ENCODE data around the gene TLR9.
"Not testable (repeated sequence)": the region's sequence is repeated elsewhere in the genome, so short reads cannot be mapped to it uniquely, and the experiment has no call there.

TLR9 gene

DNA sequence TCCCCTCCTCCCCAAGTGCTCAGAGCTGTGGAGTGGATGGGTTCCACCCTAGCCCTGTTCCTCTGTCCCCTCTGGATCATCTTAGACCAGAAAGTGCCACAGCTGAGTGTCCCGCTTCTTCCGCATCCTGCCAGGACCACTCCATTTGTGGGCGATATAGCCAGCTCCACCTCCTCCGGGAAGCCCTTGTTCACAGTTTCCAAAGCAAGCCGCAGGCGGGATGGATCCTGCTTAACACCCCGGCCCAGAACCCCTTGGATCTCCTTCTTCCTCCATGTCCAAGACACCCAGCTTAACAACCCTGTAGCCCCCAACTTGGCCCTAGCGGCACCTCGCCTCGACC, 28.0 kb downstream of the TLR9 start:
- no peak for DNase-seq (ENCODE audit: low read depth in 2 of 2, low spot score in 1 of 2)

DNA sequence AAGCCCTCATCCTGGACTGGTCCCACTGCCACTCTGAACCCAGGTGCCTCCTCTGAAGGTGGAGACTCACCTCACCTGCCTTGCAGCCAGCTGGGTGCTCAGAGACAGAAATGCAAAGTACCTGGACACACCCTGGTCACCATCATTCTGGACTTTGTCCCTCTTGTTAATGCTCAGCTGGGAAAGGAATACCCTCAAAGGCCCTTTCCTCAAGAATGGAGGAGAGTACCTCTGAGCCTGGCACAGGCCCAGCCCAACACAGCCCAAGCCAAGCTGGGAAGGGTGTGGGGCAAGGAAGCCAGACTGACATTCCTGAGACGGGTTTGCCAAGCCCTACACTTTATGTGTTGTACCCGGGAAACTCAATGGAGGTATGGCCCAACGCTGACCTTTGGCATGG, 28.5 kb downstream of the TLR9 start:
- DNase-seq (ENCODE audit: low read depth in 2 of 2, low spot score in 1 of 2): no peak

DNA sequence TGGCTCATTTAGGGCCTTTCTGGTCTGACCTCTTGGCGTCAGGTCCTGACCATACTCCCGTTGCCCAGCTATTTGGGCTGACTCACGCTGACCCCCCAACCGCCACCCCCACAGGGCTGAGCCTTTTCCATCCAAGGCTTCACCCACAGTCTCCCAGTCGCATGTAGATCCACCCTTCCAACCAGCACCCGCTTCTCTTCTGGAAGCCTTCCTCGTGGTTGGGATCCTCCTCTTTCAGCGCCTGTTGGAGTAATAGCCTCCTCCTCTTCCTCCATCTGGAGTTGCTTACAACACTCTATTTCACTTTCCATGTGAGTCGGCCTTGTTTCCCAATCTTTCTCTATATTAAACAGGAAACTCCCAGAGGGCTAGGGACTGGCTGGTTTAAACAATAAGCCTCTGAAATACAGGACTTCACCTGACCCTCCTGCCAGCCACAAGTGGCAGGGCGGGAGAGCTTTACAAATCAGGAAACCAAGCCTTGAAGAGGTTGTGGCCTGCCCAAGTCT, 29.6 kb downstream of the TLR9 start:
- no peak for DNase-seq (ENCODE audit: low read depth in 2 of 2, low spot score in 1 of 2)

- no peak for DNase-seq (ENCODE audit: low read depth in 2 of 2, low spot score in 1 of 2)
Measured at GRCh38 chr3:52195291-52195597, 30.2 kb downstream of the TLR9 start.

DNA sequence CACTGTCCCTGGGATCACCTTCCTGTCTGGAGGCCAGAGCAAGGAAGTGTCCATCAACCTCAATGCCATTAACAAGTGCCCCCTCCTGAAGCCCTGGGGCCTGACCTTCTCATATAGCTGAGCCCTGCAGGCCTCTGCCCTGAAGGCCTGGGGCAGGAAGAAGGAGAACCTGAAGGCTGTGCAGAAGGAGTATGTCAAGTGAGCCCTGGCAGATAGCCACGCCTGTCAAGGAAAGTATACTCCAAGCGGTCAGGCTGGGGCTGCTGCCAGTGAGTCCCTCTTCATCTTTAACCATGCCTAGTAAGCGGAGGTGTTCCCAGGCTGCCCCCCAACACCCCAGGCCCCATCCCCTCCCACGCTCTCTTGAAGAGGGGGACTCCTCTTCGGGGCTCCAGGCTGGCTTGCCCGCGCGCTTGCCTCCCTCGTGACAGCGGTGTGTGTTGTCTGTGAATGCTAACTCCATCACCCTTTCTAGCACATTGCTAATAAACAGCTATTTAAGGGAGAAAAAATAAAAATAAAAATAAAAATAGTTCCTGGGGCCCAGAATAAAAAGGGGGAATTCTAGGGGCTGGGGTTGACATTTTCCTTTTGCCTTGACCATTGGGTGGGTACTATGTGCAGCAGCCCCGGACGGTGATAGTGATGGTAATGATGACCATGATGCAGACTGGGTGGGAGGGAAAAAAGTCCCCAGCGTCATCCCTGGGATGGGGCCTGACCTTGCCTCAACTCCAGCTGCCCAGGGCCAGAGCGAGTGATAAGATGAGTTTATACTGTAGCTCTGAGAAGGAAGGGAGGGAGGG, 30.8 kb downstream of the TLR9 start:
- DNase-seq (ENCODE audit: low read depth in 2 of 2, low spot score in 1 of 2): no peak

GRCh38 chr3:52193065-52193464, 32.4 kb downstream of the TLR9 start:
- no peak for DNase-seq (ENCODE audit: low read depth in 2 of 2, low spot score in 1 of 2)

DNA sequence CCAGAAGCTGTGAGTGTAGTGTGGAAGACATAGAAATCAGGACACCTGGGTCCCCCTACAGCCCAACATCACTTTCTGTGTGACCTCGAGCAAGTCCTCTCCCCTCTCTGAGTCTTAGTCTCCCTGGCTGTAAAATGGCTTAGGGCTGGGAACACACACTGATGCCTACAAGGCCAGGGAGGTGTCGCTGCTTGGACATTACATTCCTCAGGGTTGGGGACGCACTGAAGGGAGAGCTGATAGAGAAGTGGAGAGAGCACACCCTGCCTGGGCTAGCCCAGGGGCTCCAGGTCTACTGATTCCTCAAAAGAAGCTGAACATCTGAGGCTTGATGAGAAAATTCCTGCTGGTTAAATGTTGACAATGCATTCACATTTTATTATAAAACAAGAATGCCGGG, 33.8 kb downstream of the TLR9 start:
- DNase-seq (ENCODE audit: low read depth in 2 of 2, low spot score in 1 of 2): no peak

- no peak for DNase-seq (ENCODE audit: low read depth in 2 of 2, low spot score in 1 of 2)
Measured at GRCh38 chr3:52190294-52191074, 35.0 kb downstream of the TLR9 start.

DNA sequence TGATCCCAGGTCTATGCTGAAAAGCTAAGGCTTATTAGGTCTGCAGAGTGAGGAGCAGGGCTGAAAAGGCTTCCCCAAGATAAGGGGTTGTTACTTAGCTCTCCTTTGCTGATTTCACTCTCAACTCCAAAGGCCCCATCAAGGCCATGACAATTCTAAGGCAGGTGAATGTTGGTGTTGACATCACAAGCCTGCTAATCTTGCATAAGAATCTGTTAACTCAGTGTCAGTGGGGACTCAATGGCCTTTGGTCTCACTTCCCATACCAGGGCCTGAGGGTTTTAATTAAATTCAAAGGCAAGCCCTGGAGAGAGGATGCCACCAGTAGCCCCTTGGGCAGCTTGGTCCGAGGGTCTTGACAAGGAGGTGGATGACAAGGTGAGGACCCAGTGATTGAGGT, 36.9 kb downstream of the TLR9 start:
- no peak for DNase-seq (ENCODE audit: low read depth in 2 of 2, low spot score in 1 of 2)

DNA sequence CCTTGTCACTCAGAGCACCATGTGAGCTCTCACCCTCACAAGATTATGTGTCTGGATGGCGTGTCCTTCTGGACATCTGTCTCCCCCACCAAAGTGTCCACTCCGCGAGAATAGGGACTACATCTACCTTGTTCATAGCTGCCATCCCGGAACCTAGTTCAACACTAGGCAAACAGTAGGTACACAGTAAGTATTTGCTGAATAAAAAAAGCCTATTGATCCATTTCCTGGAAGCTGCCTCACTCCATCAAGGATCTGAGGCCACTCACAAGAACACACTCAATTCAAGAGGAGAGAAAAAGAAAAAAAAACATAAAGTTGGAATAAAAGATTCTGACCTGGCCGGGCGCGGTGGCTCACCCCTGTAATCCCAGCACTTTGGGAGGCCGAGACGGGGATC, 38.7 kb downstream of the TLR9 start:
- no peak for DNase-seq (ENCODE audit: low read depth in 2 of 2, low spot score in 1 of 2)

DNA sequence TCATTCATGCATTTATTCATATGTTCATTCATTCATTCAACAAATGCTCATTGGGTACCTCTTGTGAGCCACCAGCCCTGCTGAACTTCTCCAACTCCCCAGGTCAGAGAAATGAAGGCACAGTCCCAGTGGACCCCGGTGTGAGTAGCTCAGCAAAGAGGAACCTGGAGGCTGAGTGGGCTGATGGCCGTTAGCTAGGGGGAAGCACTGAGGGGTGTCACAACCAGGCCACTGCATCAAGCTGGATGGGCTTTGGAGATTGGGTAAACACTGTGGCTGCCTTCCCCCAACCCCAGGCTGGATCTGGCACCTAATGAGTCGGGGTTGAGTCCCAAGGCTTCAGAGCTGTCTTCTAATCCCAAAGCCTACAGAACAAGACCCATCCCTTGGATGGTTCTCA, 39.6 kb downstream of the TLR9 start:
- no peak for DNase-seq (ENCODE audit: low read depth in 2 of 2, low spot score in 1 of 2)

DNA sequence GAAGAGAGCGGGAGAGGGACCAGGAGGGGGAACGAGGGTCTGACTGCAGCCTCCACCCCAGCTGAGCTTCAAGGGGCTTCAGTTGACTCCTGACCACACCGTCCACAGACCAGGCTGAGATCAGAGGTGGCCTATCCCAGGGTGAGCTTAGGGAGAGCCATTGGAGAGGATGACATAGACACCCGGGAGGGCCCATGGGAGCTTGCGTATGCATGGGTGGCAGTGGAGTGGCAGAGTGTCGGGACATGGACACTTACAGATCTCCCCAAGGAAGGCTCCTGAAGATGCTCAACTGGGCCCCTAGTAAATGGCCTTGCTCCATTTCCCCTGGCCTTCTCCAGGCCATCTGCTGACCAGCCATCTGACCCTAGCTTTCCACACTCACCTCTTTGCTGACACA, 40.1 kb downstream of the TLR9 start:
- no peak for DNase-seq (ENCODE audit: low read depth in 2 of 2, low spot score in 1 of 2)

- no peak for DNase-seq (ENCODE audit: low read depth in 2 of 2, low spot score in 1 of 2)
Measured at GRCh38 chr3:52184690-52185089, 40.8 kb downstream of the TLR9 start.

- no peak for DNase-seq (ENCODE audit: low read depth in 2 of 2, low spot score in 1 of 2)
Measured at GRCh38 chr3:52183786-52184445, 41.5 kb downstream of the TLR9 start.

DNA sequence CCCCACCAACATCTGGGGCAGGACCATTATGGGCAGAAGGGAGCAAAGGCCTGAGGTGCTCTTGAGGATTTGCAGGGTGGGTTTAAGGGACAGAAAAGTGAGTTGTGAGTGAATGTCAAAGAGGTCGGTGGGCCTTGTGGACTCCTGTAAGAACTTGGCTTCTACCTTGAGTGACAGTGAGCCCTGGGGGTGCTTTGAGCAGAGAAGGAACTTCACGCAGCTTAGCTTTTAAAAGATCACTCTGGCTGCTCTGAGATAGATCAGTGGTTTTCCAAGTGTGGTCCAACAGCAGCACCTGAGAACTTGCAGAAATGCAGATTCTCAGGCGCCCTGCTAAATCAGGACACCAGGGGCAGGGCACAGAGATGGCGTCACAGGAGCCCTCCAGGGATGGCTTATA, 42.8 kb downstream of the TLR9 start:
- DNase-seq (ENCODE audit: low read depth in 2 of 2, low spot score in 1 of 2): no peak

DNA sequence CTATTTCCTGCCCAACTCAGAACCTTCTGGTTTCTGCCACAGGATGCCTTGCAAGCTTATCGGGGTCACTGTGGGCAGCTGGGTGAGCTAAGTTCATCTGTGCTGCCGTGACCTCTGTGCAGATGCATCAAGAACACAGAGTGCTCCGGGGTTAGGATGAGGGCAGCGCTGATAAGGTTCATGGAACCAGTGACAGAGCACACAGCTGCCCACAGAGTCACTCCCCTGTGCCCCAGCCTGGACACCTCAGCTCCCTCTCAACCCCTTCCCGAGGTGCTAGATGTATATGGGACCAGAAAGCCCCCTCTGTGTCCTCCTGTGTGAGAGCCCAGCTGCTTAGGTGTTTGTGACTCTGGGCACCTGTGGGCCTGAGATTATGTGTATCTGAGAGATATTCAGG, 43.2 kb downstream of the TLR9 start:
- no peak for DNase-seq (ENCODE audit: low read depth in 2 of 2, low spot score in 1 of 2)

GRCh38 chr3:52181543-52181942, 43.9 kb downstream of the TLR9 start:
- DNase-seq (ENCODE audit: low read depth in 2 of 2, low spot score in 1 of 2): no peak

GRCh38 chr3:52178537-52178936, 46.9 kb downstream of the TLR9 start:
- no peak for DNase-seq (ENCODE audit: low read depth in 2 of 2, low spot score in 1 of 2)

DNA sequence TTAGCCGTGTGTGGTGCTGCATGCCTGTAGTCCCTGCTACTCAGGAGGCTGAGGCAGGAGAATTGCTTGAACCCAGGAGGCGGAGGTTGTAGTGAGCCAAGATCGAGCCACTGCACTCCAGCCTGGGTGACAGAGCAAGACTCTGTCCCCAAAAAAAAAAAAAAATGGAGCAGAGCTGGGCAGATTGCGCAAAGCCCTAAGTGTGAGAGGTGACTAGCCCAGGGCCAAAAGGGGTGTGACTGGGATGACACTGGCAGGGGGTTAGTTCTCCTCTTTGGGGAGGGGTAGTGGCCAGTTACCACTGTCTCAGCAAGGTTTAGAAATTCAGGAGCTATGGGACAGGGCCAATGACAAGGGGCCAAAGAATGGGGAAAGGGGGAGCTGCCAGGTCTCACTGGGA, 47.3 kb downstream of the TLR9 start:
- DNase-seq (ENCODE audit: low read depth in 2 of 2, low spot score in 1 of 2): not testable (repeated sequence)

GRCh38 chr3:52177701-52178042, 47.8 kb downstream of the TLR9 start:
- DNase-seq (ENCODE audit: low read depth in 2 of 2, low spot score in 1 of 2): no peak

- no peak for DNase-seq (ENCODE audit: low read depth in 2 of 2, low spot score in 1 of 2)
Measured at GRCh38 chr3:52176951-52177700, 48.3 kb downstream of the TLR9 start.
